Osteoblast (primary cell): Measurements from ENCODE around the gene ANO5. TPM values are rescaled to one million over a fixed set of nuclear protein-coding genes. Genes with fewer than 3 reads are reported as not detected.

ENCODE experiments used
- DNase-seq: peaks from one replicate; pipeline ENCODE4 v3.0.0; 2011; ENCODE audit warnings: low spot score, mixed read lengths; ENCODE audit not compliant: insufficient read length; ENCODE audit errors: missing footprints
- H2AFZ ChIP-seq: 2 replicates; pipeline ENCODE4 v1.6.0; 2011; ENCODE audit warnings: mild to moderate bottlenecking, low read length
- H3K27ac ChIP-seq: 2 replicates; pipeline ENCODE4 v1.5.1; 2011; ENCODE audit warnings: mild to moderate bottlenecking, low read depth, low read length, moderate library complexity
- H3K27me3 ChIP-seq: 2 replicates; pipeline ENCODE4 v1.6.0; 2012; ENCODE audit warnings: mild to moderate bottlenecking, control low read depth, inconsistent platforms, low read length, moderate library complexity; ENCODE audit not compliant: insufficient read depth
- H3K36me3 ChIP-seq: 2 replicates; pipeline ENCODE4 v1.5.1; 2011; ENCODE audit warnings: mild to moderate bottlenecking, low read length, control low read depth, moderate library complexity; ENCODE audit not compliant: insufficient read depth
- H3K4me1 ChIP-seq: 2 replicates; pipeline ENCODE4 v1.5.1; 2011; ENCODE audit warnings: mild to moderate bottlenecking, low read length, control low read depth, moderate library complexity; ENCODE audit not compliant: insufficient read depth
- H3K4me2 ChIP-seq: 2 replicates; pipeline ENCODE4 v1.6.0; 2011; ENCODE audit warnings: mild to moderate bottlenecking, low read length; ENCODE audit not compliant: insufficient read depth
- H3K4me3 ChIP-seq: fragments of 200-600 bp; sonication (generic); 3 replicates; pipeline ENCODE4 v1.5.1; 2012; ENCODE audit warnings: mild to moderate bottlenecking, low read length, inconsistent platforms; ENCODE audit not compliant: insufficient read depth
- H3K79me2 ChIP-seq: 2 replicates; pipeline ENCODE4 v1.6.0; 2012; ENCODE audit warnings: mild to moderate bottlenecking, low read length, control low read depth, inconsistent platforms; ENCODE audit not compliant: insufficient read depth
- H3K9me3 ChIP-seq: 2 replicates; pipeline ENCODE4 v1.5.1; 2011; ENCODE audit warnings: low read depth, low read length, control low read depth
- H4K20me1 ChIP-seq: 2 replicates; pipeline ENCODE4 v1.6.0; 2012; ENCODE audit warnings: mild to moderate bottlenecking, low read length, control low read depth; ENCODE audit not compliant: insufficient read depth
- total RNA-seq: library from RNA; depleted of rRNA; stranded (reverse); fragments of >200 nt; gene quantifications from 2 replicates; pipeline ENCODE4 v1.2.3, GENCODE V29; 2012
- TF ChIP-seq, protein P1 (sequence below): IDR thresholded peaks from 2 replicates; pipeline ENCODE4 v1.5.1; 2011; ENCODE audit warnings: mild to moderate bottlenecking, low read depth, low read length, moderate library complexity; ENCODE audit errors: extremely low read depth

The ANO5 gene
- total RNA-seq, 1 donor, result 1.1 TPM

GRCh38 chr11:22192289-22192641 is 620 bp upstream of the ANO5 start:
- no peak overlapping the region for H3K4me3 ChIP-seq
- H4K20me1 ChIP-seq, result no peaks in the 10 kb centered on the region
- no peak overlapping the region for H3K27ac ChIP-seq
- TF ChIP-seq, protein P1, sequence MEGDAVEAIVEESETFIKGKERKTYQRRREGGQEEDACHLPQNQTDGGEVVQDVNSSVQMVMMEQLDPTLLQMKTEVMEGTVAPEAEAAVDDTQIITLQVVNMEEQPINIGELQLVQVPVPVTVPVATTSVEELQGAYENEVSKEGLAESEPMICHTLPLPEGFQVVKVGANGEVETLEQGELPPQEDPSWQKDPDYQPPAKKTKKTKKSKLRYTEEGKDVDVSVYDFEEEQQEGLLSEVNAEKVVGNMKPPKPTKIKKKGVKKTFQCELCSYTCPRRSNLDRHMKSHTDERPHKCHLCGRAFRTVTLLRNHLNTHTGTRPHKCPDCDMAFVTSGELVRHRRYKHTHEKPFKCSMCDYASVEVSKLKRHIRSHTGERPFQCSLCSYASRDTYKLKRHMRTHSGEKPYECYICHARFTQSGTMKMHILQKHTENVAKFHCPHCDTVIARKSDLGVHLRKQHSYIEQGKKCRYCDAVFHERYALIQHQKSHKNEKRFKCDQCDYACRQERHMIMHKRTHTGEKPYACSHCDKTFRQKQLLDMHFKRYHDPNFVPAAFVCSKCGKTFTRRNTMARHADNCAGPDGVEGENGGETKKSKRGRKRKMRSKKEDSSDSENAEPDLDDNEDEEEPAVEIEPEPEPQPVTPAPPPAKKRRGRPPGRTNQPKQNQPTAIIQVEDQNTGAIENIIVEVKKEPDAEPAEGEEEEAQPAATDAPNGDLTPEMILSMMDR, result no peak
- H3K9me3 ChIP-seq, result no peaks in the 10 kb centered on the region
- peaks cover 7% of the 10 kb centered on the region for H3K27me3 ChIP-seq
- no peaks in the 10 kb centered on the region for H3K36me3 ChIP-seq
- H3K4me1 ChIP-seq, result no peaks in the 10 kb centered on the region
- peak overlapping the region; percentile 40 for H3K4me2 ChIP-seq
- DNase-seq, result no peak
- H3K79me2 ChIP-seq, result no peaks in the 10 kb centered on the region
- H2AFZ ChIP-seq, result no peak overlapping the region

DNA sequence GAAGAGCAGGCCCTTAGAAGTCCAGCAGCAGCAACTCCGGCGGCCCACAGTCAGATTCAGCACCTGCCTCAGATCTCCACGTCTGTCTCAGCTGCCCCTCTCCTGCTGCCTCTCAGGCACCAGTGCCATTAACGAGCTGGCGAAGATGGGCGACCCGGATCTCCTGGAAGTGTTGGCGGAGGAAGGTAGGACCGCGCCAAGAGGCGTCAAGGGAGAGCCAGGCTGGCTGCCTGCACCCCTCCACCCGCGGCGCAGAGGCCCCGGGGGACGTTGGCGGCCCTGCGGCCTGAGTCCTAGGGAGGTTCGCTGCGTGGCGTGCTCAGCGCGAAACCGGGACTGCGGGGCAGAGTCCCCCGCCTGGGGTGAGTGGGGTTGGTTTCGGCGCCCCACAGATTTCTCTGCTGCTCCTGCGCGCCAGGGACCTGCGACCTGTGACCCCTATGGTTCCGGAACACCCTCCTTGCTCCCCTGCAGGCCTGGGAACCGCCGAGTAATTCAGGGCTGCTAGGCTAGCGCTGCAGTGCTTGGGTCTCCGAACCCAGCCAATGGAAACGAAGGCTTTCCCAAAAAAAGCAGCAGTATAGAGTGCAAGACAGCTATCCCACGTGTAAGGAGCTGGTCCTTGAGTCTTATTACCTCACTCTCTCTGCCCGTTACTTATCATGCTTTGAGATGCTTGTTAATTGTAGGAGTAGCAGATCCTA is 615 bp downstream of the ANO5 start:
- no peaks in the 10 kb centered on the region for H3K9me3 ChIP-seq
- no peak overlapping the region for H2AFZ ChIP-seq
- peak; percentile 76 for DNase-seq
- TF ChIP-seq, protein P1, result no peak
- H3K4me3 ChIP-seq, result peak overlapping the region; percentile 33
- H3K36me3 ChIP-seq, result no peaks in the 10 kb centered on the region
- H3K4me2 ChIP-seq, result peak overlapping the region; percentile 45
- H3K27me3 ChIP-seq, result peaks cover 7% of the 10 kb centered on the region
- no peaks in the 10 kb centered on the region for H4K20me1 ChIP-seq
- no peaks in the 10 kb centered on the region for H3K79me2 ChIP-seq
- H3K27ac ChIP-seq, result no peak overlapping the region
- H3K4me1 ChIP-seq, result no peaks in the 10 kb centered on the region

- Histone ChIP-seq H3K9me3 (no peaks in the 10 kb centered on the region), H3K4me1 (no peaks in the 10 kb centered on the region), H3K4me2 (no peak overlapping the region), H4K20me1 (no peaks in the 10 kb centered on the region), H3K36me3 (no peaks in the 10 kb centered on the region), H3K27me3 (peaks cover 7% of the 10 kb centered on the region), H3K4me3 (no peak overlapping the region), H3K27ac (no peak overlapping the region), H3K79me2 (no peaks in the 10 kb centered on the region), H2AFZ (no peak overlapping the region)
- TF ChIP-seq, protein P1, result no peak
- DNase-seq, result no peak
Measured at GRCh38 chr11:22194306-22194705, 1.4 kb downstream of the ANO5 start.

DNA sequence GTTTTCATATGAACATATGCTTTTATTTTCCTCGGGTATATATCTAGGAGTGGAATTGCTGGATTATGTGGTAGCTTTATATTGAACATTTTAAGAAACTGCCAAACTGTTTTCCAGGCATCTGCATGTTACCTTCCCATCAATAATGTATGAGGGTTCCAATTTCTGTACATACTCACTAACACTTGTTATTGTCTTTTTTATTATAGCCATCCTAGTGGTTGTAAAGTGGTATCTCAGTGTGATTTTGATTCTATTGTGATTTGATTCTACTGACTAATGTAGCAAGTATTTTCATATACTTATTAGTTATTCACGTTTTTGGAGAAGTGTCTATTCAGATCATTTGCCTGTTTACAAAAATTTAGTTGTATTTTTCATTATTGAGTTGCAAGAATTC is 2.0 kb downstream of the ANO5 start:
- Histone ChIP-seq H3K9me3 (no peaks in the 10 kb centered on the region), H3K27ac (no peak overlapping the region), H3K36me3 (no peaks in the 10 kb centered on the region), H3K4me1 (no peaks in the 10 kb centered on the region), H3K27me3 (peaks cover 7% of the 10 kb centered on the region), H3K4me3 (no peak overlapping the region), H3K4me2 (no peak overlapping the region), H2AFZ (no peak overlapping the region), H4K20me1 (no peaks in the 10 kb centered on the region), H3K79me2 (no peaks in the 10 kb centered on the region)
- TF ChIP-seq, protein P1, result no peak
- no peak for DNase-seq
